K562 (cell line): Measurements from ENCODE around the gene SYNM. TPM values are rescaled to one million over a fixed set of nuclear protein-coding genes. Genes with fewer than 3 reads are reported as not detected.

Source experiments
- ZNF407 ChIP-seq: fragments of 450-650 bp; IDR thresholded peaks from 2 replicates; pipeline ENCODE4 v1.6.1; 2016; ENCODE audit warnings: low read depth
- polyA plus RNA-seq, 8 experiments: library from polyadenylated mRNA; depleted of rRNA in 4 of 8; stranded (reverse) in 5 of 8; unstranded in 3 of 8; fragments of >200 nt; fragmentation: Nextera tagmentation in 2 of 8; fragmentation: Illumina TruSeq in 1 of 8; extraction: Ambion mirVana in 2 of 8; extraction: Trizol in 1 of 8; gene quantifications; 2 replicates each; pipeline versions ENCODE4 v1.2.1 to v1.2.3, GENCODE V29; 2011 to 2014; ENCODE audit warnings: inconsistent platforms in 1 of 8, missing spikeins in 1 of 8
- total RNA-seq, 7 experiments: library from RNA; depleted of rRNA in 6 of 7; stranded (reverse); fragments of >200 nt in 6 of 7; fragmentation: Illumina TruSeq in 2 of 7; extraction: Trizol in 2 of 7; gene quantifications; 2 replicates each; pipeline versions ENCODE4 v1.2.1 to v1.2.3, GENCODE V29; 2011 to 2021; ENCODE audit warnings: low replicate concordance in 1 of 7

The SYNM gene
- total and polyA plus RNA-seq, 9 of the 15 experiments (the other 6 are each of a cell fraction or from before 2014, with no cell fraction given), result 0.01 to 0.42 (median 0.13) TPM

GRCh38 chr15:99157456-99157855, 52.6 kb downstream of the SYNM start (continued):
- no peak for TF ChIP-seq ZNF407
